ENCODE measurements around the gene SCRG1.

The SCRG1 gene

GRCh38 chr4:173343832-173344397, 55.0 kb downstream of the SCRG1 start:
- TF ChIP-seq ZFX (IDR thresholded peaks at IDR 0.05; ENCODE audit: borderline replicate concordance) (no peak), CTCF (IDR thresholded peaks at IDR 0.05) (no peak)
- H3K27ac ChIP-seq: no peak overlapping the region

- TF ChIP-seq CTCF (IDR thresholded peaks at IDR 0.05) (no peak), ZFX (IDR thresholded peaks at IDR 0.05; ENCODE audit: borderline replicate concordance) (no peak)
- H3K27ac ChIP-seq: no peak overlapping the region
Measured at GRCh38 chr4:173337463-173337862, 61.5 kb downstream of the SCRG1 start.

GRCh38 chr4:173334891-173335752, 63.8 kb downstream of the SCRG1 start:
- H3K27ac ChIP-seq: peak overlapping the region; percentile 97
- TF ChIP-seq ZFX (IDR thresholded peaks at IDR 0.05; ENCODE audit: borderline replicate concordance): no peak
- no peak for TF ChIP-seq CTCF (IDR thresholded peaks at IDR 0.05)
